GM23338 (cell line): ENCODE results near the gene CLNK. TPM values are rescaled to one million over a fixed set of nuclear protein-coding genes. Genes with fewer than 3 reads are reported as not detected.

Source experiments
- ATAC-seq: fragments of 200-7000 bp; cut with Tn5 transposase; 3 replicates; pipeline ENCODE4 v1.9.1; 2020
- DNase-seq: peaks from one replicate; pipeline ENCODE4 v3.0.0-alpha.2; 2015; ENCODE audit warnings: low spot score
- H2AFZ ChIP-seq: fragments of 200-600 bp; sonication (generic); 2 replicates; pipeline ENCODE4 v1.8.0; 2016; ENCODE audit warnings: antibody characterized with exemption, mild to moderate bottlenecking, moderate library complexity
- H3F3A ChIP-seq: fragments of 200-600 bp; sonication (generic); replicated peaks from 2 replicates; pipeline ENCODE4 v1.8.0; 2017; ENCODE audit warnings: antibody characterized with exemption, mixed run types, low read depth
- H3K27ac ChIP-seq: fragments of 200-600 bp; sonication (generic); 2 replicates; pipeline ENCODE4 v1.6.1; 2016; ENCODE audit warnings: low read depth
- H3K27me3 ChIP-seq: fragments of 200-600 bp; sonication (generic); 2 replicates; pipeline ENCODE4 v1.8.0; 2016; ENCODE audit warnings: mild to moderate bottlenecking, mixed run types, moderate library complexity; ENCODE audit not compliant: insufficient read depth
- H3K36me3 ChIP-seq: fragments of 200-600 bp; sonication (generic); 2 replicates; pipeline ENCODE4 v1.8.0; 2016; ENCODE audit warnings: mild to moderate bottlenecking; ENCODE audit not compliant: insufficient read depth
- H3K4me1 ChIP-seq: fragments of 200-600 bp; sonication (generic); 2 replicates; pipeline ENCODE4 v1.8.0; 2016; ENCODE audit warnings: mild to moderate bottlenecking, moderate library complexity; ENCODE audit not compliant: insufficient read depth
- H3K4me2 ChIP-seq: fragments of 200-600 bp; sonication (generic); 2 replicates; pipeline ENCODE4 v1.7.1; 2017; ENCODE audit warnings: mixed run types
- H3K4me3 ChIP-seq: fragments of 200-600 bp; sonication (generic); 2 replicates; pipeline ENCODE4 v1.6.1; 2016; ENCODE audit warnings: mixed run types
- H3K79me2 ChIP-seq: fragments of 200-600 bp; sonication (generic); replicated peaks from 2 replicates; pipeline ENCODE4 v1.8.0; 2017; ENCODE audit warnings: mild to moderate bottlenecking; ENCODE audit not compliant: insufficient read depth
- H3K9me2 ChIP-seq: fragments of 200-600 bp; sonication (generic); 2 replicates; pipeline ENCODE4 v1.8.0; 2017; ENCODE audit not compliant: insufficient read depth
- H4K20me1 ChIP-seq: fragments of 200-600 bp; sonication (generic); replicated peaks from 2 replicates; pipeline ENCODE4 v1.8.0; 2017; ENCODE audit warnings: mild to moderate bottlenecking; ENCODE audit not compliant: insufficient read depth
- H3K27ac Mint-ChIP-seq: 2 replicates; pipeline ENCODE4 v1.8.0; 2020; ENCODE audit warnings: inconsistent platforms, mild to moderate bottlenecking, moderate library complexity, mixed read lengths
- H3K27me3 Mint-ChIP-seq: 3 replicates; pipeline ENCODE4 v1.8.0; 2022; ENCODE audit warnings: low read depth, mild to moderate bottlenecking, moderate library complexity, mixed read lengths, inconsistent platforms; ENCODE audit not compliant: insufficient read depth, poor library complexity
- H3K36me3 Mint-ChIP-seq: 3 replicates; pipeline ENCODE4 v1.8.0; 2021; ENCODE audit warnings: low read depth, mild to moderate bottlenecking, inconsistent platforms, moderate library complexity, mixed read lengths
- H3K4me1 Mint-ChIP-seq: 3 replicates; pipeline ENCODE4 v1.8.0; 2020; ENCODE audit warnings: mild to moderate bottlenecking, inconsistent platforms, mixed read lengths
- H3K4me3 Mint-ChIP-seq: 3 replicates; pipeline ENCODE4 v1.8.0; 2021; ENCODE audit warnings: moderate library complexity, mild to moderate bottlenecking, inconsistent platforms, mixed read lengths
- H3K9me3 Mint-ChIP-seq: 3 replicates; pipeline ENCODE4 v1.8.0; 2020; ENCODE audit warnings: moderate library complexity, mild to moderate bottlenecking, inconsistent platforms, mixed read lengths
- CREB1 ChIP-seq: fragments of 250-450 bp; sonication (Bioruptor Pico); IDR thresholded peaks from 2 replicates; pipeline ENCODE4 v1.5.0; 2020; ENCODE audit warnings: low read depth, mild to moderate bottlenecking, moderate library complexity
- CTCF ChIP-seq, 2 experiments: fragments of 200-600 bp in 1 of 2; sonication (generic) in 1 of 2; conservative IDR thresholded peaks; 2 replicates each; pipeline versions ENCODE4 v1.5.1 to v1.6.1; 2016 to 2017; ENCODE audit warnings: antibody characterized with exemption in 2 of 2, low read depth in 2 of 2, mild to moderate bottlenecking in 2 of 2, moderate library complexity in 1 of 2
- ETS1 ChIP-seq: IDR thresholded peaks from 2 replicates; pipeline ENCODE4 v1.6.1; 2016; ENCODE audit warnings: antibody characterized with exemption
- EZH2 ChIP-seq: fragments of 200-600 bp; sonication (generic); IDR thresholded peaks from one replicate; pipeline ENCODE4 v1.8.0; 2017; ENCODE audit warnings: antibody characterized with exemption, mild to moderate bottlenecking, low read depth; ENCODE audit not compliant: unreplicated experiment
- EZH2phosphoT487 ChIP-seq: fragments of 200-600 bp; sonication (generic); IDR thresholded peaks from one replicate; pipeline ENCODE4 v1.8.1; 2018; ENCODE audit warnings: antibody characterized with exemption; ENCODE audit not compliant: unreplicated experiment
- JUNB ChIP-seq: IDR thresholded peaks from one replicate; pipeline ENCODE4 v1.6.1; 2016; ENCODE audit warnings: antibody characterized with exemption; ENCODE audit not compliant: unreplicated experiment
- NANOG ChIP-seq: IDR thresholded peaks from 2 replicates; pipeline ENCODE4 v1.6.1; 2016; ENCODE audit warnings: antibody characterized with exemption, borderline replicate concordance
- POLR2AphosphoS5 ChIP-seq: IDR thresholded peaks from 2 replicates; pipeline ENCODE4 v1.6.1; 2016; ENCODE audit warnings: antibody characterized with exemption, low read depth
- REST ChIP-seq: IDR thresholded peaks from one replicate; pipeline ENCODE4 v1.6.1; 2018; ENCODE audit warnings: antibody characterized with exemption; ENCODE audit not compliant: unreplicated experiment
- STAT1 ChIP-seq: IDR thresholded peaks from one replicate; pipeline ENCODE4 v1.6.1; 2016; ENCODE audit warnings: antibody characterized with exemption; ENCODE audit not compliant: unreplicated experiment
- ZNF114 ChIP-seq: fragments of 250-450 bp; sonication (Bioruptor Pico); IDR thresholded peaks from 2 replicates; pipeline ENCODE4 v1.5.0; 2020; ENCODE audit warnings: mild to moderate bottlenecking, moderate library complexity
- ZNF331 ChIP-seq: fragments of 250-450 bp; sonication (Bioruptor Pico); IDR thresholded peaks from 2 replicates; pipeline ENCODE4 v1.5.0; 2020; ENCODE audit warnings: low read depth, mild to moderate bottlenecking, moderate library complexity
- ZNF462 ChIP-seq: fragments of 250-450 bp; sonication (Bioruptor Pico); IDR thresholded peaks from 2 replicates; pipeline ENCODE4 v1.5.0; 2020; ENCODE audit warnings: mild to moderate bottlenecking, moderate library complexity
- polyA plus RNA-seq: library from polyadenylated mRNA; unstranded; fragments of >200 nt; fragmentation: Nextera tagmentation; extraction: Ambion mirVana; gene quantifications from 2 replicates; pipeline ENCODE4 v1.2.1, GENCODE V29; 2016
- total RNA-seq: library from RNA; depleted of rRNA; stranded (reverse); fragments of >200 nt; shearing (Covaris generic); gene quantifications from 2 replicates; pipeline ENCODE4 v1.2.3, GENCODE V29; 2014

CLNK gene
- total and polyA plus RNA-seq, 2 experiments from 2014 or later, result not detected

GRCh38 chr4:10629394-10629793 lies 55.2 kb downstream of the CLNK start:
- Histone ChIP-seq H3K4me3 (no peak overlapping the region), H2AFZ (no peak overlapping the region), H3K9me2 (0 out of 2 replicates have a peak, but pooled peaks cover 4% of the 10 kb centered on the region), H3K4me1 (no peaks in the 10 kb centered on the region), H3K36me3 (no peaks in the 10 kb centered on the region), H4K20me1 (no peaks in the 10 kb centered on the region), H3K27me3 (no peaks in the 10 kb centered on the region), H3K4me2 (no peak overlapping the region), H3K79me2 (no peaks in the 10 kb centered on the region), H3K27ac (no peak overlapping the region), H3F3A (no peaks in the 10 kb centered on the region)
- Mint-ChIP-seq H3K27me3 (peaks cover 5% of the 10 kb centered on the region), H3K4me1 (no peaks in the 10 kb centered on the region), H3K9me3 (no peaks in the 10 kb centered on the region), H3K4me3 (no peak overlapping the region), H3K36me3 (no peaks in the 10 kb centered on the region), H3K27ac (no peak overlapping the region)
- DNase-seq (no peak), ATAC-seq (no peak)
- TF ChIP-seq ZNF462 (CRISPR knock-in tag) (no peak), CTCF (conservative IDR thresholded peaks at IDR 0.05; ENCODE audit: low read depth in 2 of 2) (no peak), ETS1 (no peak), CREB1 (CRISPR knock-in tag) (no peak), EZH2phosphoT487 (no peak), POLR2AphosphoS5 (no peak), JUNB (no peak), ZNF114 (CRISPR knock-in tag) (no peak), STAT1 (no peak), NANOG (no peak), ZNF331 (CRISPR knock-in tag) (no peak), REST (no peak), EZH2 (no peak)
